Coronary artery (tissue), 2 donors: Measurements from ENCODE around the gene SETBP1.

Experiments
- DNase-seq: peaks from one replicate; pipeline ENCODE4 v3.0.0-alpha.2; 2017; ENCODE audit warnings: low spot score
- H3K27ac ChIP-seq, 2 donors: fragments of 200-600 bp; sonication (generic); one replicate each; pipeline ENCODE4 v1.5.1; 2016 to 2019
- H3K4me3 ChIP-seq: fragments of 200-600 bp; sonication (generic); 2 replicates; pipeline ENCODE4 v1.5.1; 2016; ENCODE audit warnings: mild to moderate bottlenecking, moderate library complexity
- CTCF ChIP-seq: fragments of 200-600 bp; sonication (generic); IDR thresholded peaks from one replicate; pipeline ENCODE4 v1.5.1; 2019; ENCODE audit warnings: antibody characterized with exemption

Gene SETBP1

DNA sequence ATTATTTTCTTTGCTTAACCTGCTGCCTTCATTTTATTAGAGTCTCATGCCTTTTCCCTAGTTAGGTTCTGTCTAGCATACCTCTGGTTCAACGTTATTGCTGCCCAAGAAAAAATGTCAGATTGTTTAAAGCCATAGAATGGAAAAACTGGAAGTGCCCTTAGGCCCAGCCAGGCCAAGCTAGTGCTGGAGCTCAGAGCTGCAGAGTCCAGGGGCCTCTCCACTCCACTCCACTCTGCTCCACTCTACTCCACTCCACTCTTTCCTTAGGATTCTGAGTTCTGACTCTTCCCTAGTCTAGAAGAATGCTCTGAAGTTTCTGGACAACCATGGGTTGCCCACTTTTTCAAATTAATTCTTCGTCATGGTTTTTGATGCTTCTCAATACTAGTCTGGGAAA is 155.6 kb downstream of the SETBP1 start:
- no peak for DNase-seq
- H3K4me3 ChIP-seq = no peak overlapping the region
- peak overlapping the region in 1 of 2 donors; percentile 36 for H3K27ac ChIP-seq
- TF ChIP-seq CTCF = no peak

GRCh38 chr18:44837482-44838180 is 156.9 kb downstream of the SETBP1 start:
- no peak overlapping the region for H3K4me3 ChIP-seq
- no peak for DNase-seq
- H3K27ac ChIP-seq = no peak overlapping the region
- no peak for TF ChIP-seq CTCF

- Histone ChIP-seq H3K27ac (no peak overlapping the region), H3K4me3 (no peak overlapping the region)
- no peak for DNase-seq
- no peak for TF ChIP-seq CTCF
Measured at GRCh38 chr18:44838971-44839666, 158.4 kb downstream of the SETBP1 start.

DNA sequence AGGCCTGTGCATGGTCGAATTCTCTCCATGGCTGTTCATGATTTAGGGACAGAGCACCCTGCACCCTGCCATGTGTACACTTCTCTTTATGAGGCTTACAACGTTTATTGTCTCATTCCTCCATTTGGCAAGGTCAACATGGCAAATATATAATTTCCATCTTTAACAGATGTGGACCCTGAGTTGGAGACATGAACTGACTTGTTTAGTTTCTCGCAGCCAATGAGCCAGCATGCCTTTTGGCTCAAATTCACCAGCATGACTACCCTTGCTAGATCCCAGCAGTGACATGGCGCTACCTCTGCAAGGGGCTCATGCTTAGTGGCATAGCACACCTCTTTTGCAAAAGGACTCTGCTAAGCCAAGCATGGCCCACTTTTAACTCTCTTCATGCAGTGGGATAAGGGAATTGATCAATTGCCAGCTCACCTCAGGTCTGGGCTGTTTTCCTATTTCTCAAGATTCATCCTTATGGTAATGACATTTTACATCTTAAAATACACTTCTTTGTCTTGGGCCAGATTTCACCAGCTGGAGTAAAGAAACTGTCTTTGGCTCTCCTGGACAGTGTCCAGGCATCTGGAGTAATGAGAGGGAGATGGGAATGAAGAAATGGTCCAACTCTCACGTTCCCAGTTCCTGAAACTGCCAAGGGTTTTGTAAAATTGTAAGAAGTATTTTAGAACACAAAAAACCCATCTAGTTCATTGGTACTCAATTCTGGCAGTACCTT is 159.5 kb downstream of the SETBP1 start:
- TF ChIP-seq CTCF = no peak
- DNase-seq = no peak
- H3K4me3 ChIP-seq = no peak overlapping the region
- H3K27ac ChIP-seq = no peak overlapping the region

DNA sequence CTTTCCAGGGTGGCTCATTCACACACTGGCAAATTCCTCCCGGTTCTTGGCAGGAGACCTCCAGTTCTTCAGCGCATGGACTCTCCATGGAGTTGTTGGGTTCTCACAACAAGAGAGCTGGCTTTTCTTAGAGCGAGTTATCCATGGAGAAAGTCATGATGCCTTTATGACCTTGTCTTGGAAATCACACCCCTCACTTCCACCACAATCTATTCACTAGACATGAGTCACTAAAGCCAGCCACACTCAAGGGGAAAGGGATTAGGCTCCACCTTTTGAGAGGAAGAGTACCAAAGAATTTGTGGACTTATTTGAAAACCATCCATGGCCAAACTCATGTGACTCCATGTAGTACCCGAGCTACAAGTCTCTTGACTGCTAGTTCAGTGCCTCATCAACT is 160.5 kb downstream of the SETBP1 start:
- no peak overlapping the region for H3K27ac ChIP-seq
- H3K4me3 ChIP-seq = no peak overlapping the region
- DNase-seq = no peak
- no peak for TF ChIP-seq CTCF

DNA sequence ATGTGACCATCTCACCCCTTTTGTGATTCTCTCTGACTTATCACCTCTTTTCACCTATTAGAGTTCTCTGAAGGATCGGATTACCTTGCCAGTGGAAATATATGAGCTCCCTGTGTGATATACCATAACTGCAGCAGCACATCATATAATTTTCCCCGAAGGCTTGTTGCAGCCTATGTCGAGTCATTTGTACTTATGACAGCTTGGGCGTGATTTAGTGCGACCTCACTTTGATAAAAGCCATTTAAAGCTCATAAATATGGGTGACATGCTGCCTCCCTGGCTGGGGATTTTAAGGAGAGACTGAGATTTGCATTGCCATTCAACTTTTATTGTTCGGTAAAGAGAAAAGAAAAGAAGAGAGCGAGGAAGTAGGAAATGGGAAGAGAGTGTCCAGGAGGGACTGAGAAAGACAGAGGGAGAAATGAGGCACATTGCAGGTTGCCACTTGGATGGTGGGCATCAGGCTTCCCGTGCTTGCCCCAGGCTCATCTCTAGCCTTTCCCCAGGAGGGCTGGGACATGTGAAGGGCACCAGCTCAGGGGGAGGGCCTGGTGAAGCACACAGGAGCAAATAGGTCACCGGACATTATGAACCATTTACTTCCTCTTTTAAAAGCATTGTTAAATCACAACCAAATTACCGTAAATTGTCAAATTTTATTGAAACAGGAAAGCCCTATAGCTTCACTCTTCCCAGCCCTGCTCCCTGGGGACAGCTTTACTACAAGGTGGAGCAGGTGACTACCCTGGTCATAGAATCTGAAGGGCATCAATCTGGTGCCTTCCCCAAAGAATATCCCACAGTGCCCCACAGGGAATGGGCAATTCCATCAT is 161.3 kb downstream of the SETBP1 start:
- no peak overlapping the region for H3K27ac ChIP-seq
- no peak overlapping the region for H3K4me3 ChIP-seq
- DNase-seq = no peak
- no peak for TF ChIP-seq CTCF
